Progenitor cell of endocrine pancreas (in vitro differentiated cells): ENCODE results near the gene IQGAP2. TPM values are rescaled to one million over a fixed set of nuclear protein-coding genes. Genes with fewer than 3 reads are reported as not detected.

ENCODE experiments used
- DNase-seq: peaks from one replicate; pipeline ENCODE4 v3.0.0; 2021; ENCODE audit warnings: low spot score; ENCODE audit not compliant: unreplicated experiment
- H3K27ac Mint-ChIP-seq: 2 replicates; pipeline ENCODE4 v1.8.0; 2021; ENCODE audit warnings: mild to moderate bottlenecking, moderate library complexity, mixed read lengths
- H3K27me3 Mint-ChIP-seq: 2 replicates; pipeline ENCODE4 v1.8.0; 2021; ENCODE audit warnings: mixed read lengths
- H3K36me3 Mint-ChIP-seq: 2 replicates; pipeline ENCODE4 v1.8.0; 2022; ENCODE audit warnings: mixed read lengths; ENCODE audit not compliant: insufficient read depth
- H3K4me1 Mint-ChIP-seq: 2 replicates; pipeline ENCODE4 v1.8.0; 2021; ENCODE audit warnings: low read depth, mixed read lengths
- H3K4me3 Mint-ChIP-seq: 2 replicates; pipeline ENCODE4 v1.8.0; 2021; ENCODE audit warnings: low read depth, mild to moderate bottlenecking, moderate library complexity, mixed read lengths
- H3K9me3 Mint-ChIP-seq: 2 replicates; pipeline ENCODE4 v1.8.0; 2021; ENCODE audit warnings: low read depth, mixed read lengths
- CTCF ChIP-seq: fragments of 200-600 bp; sonication (generic); IDR thresholded peaks from one replicate; pipeline ENCODE4 v1.5.0; 2021; ENCODE audit warnings: antibody characterized with exemption, mild to moderate bottlenecking; ENCODE audit not compliant: unreplicated experiment
- total RNA-seq: library from RNA; stranded (reverse); gene quantifications from 2 replicates; pipeline ENCODE4 v1.2.1, GENCODE V29; 2021

Gene IQGAP2
- total RNA-seq, 1 donor from 2014 or later: 16.7 TPM

GRCh38 chr5:76483433-76483832, 80.3 kb downstream of the IQGAP2 start:
- peaks cover 17% of the 10 kb centered on the region for H3K4me1 Mint-ChIP-seq
- H3K27ac Mint-ChIP-seq: no peak overlapping the region
- H3K9me3 Mint-ChIP-seq: no peaks in the 10 kb centered on the region
- H3K36me3 Mint-ChIP-seq: no peaks in the 10 kb centered on the region
- no peaks in the 10 kb centered on the region for H3K27me3 Mint-ChIP-seq
- TF ChIP-seq CTCF: peak; percentile 21
- no peak overlapping the region for H3K4me3 Mint-ChIP-seq
- no peak for DNase-seq

- Mint-ChIP-seq H3K9me3 (no peaks in the 10 kb centered on the region), H3K27ac (no peak overlapping the region), H3K27me3 (no peaks in the 10 kb centered on the region), H3K4me3 (no peak overlapping the region), H3K36me3 (no peaks in the 10 kb centered on the region), H3K4me1 (peaks cover 17% of the 10 kb centered on the region)
- no peak for TF ChIP-seq CTCF
- no peak for DNase-seq
These were observed 80.8 kb downstream of the IQGAP2 start for GRCh38 chr5:76483881-76484280.

DNA sequence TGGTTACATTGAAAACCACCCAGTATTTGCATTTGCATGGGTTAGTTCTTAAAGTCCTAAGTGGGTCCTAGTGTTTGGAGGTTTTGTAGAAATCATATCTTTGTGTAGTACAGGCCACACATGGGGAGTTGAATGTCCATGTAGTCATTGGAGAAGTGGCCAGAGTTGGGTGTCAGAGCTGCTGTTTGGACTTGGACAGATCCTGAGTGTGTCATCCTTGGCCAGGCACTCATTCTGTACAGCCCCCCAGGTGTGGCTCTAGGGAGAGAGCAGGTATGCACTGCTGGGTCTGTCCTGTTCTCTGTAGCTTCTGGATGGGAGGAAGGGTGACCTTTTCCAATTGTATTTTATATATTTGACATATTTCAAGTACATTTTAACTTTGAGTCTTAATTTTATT, 82.4 kb downstream of the IQGAP2 start:
- no peaks in the 10 kb centered on the region for H3K9me3 Mint-ChIP-seq
- no peaks in the 10 kb centered on the region for H3K27me3 Mint-ChIP-seq
- no peak overlapping the region for H3K27ac Mint-ChIP-seq
- peaks cover 12% of the 10 kb centered on the region for H3K4me1 Mint-ChIP-seq
- no peak for TF ChIP-seq CTCF
- no peak overlapping the region for H3K4me3 Mint-ChIP-seq
- H3K36me3 Mint-ChIP-seq: no peaks in the 10 kb centered on the region
- DNase-seq: no peak

- Mint-ChIP-seq H3K27me3 (peaks cover 7% of the 10 kb centered on the region), H3K4me1 (peaks cover 20% of the 10 kb centered on the region), H3K9me3 (no peaks in the 10 kb centered on the region), H3K27ac (no peak overlapping the region), H3K36me3 (no peaks in the 10 kb centered on the region), H3K4me3 (no peak overlapping the region)
- TF ChIP-seq CTCF: no peak
- DNase-seq: no peak
These were observed 84.3 kb downstream of the IQGAP2 start for GRCh38 chr5:76487386-76487785.

GRCh38 chr5:76487821-76488220, 84.7 kb downstream of the IQGAP2 start:
- Mint-ChIP-seq H3K36me3 (no peaks in the 10 kb centered on the region), H3K4me1 (peaks cover 24% of the 10 kb centered on the region), H3K27ac (no peak overlapping the region), H3K9me3 (no peaks in the 10 kb centered on the region), H3K27me3 (peaks cover 7% of the 10 kb centered on the region), H3K4me3 (no peak overlapping the region)
- TF ChIP-seq CTCF: no peak
- no peak for DNase-seq

DNA sequence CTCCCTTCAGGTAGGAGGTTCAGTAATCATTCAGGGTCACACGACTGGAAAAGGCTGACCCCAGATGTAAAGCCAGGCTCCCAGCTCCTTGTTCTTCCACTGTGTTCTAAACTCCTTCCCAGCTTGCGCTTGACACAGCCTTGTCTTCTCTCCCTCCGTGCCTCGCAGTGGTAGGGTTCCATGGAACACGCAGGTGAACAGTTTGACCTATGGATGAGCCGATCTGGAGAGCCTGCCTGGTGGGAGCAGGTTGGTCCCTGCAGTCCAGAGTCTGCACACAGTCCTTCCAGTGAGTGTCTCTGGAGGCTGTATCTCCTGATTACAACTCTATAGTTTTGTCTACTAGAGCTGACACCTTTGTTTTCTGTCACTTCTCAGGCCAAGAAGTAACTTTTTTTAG, 85.9 kb downstream of the IQGAP2 start:
- H3K4me3 Mint-ChIP-seq: no peak overlapping the region
- no peak for TF ChIP-seq CTCF
- no peak overlapping the region for H3K27ac Mint-ChIP-seq
- H3K4me1 Mint-ChIP-seq: peaks cover 22% of the 10 kb centered on the region
- H3K36me3 Mint-ChIP-seq: no peaks in the 10 kb centered on the region
- H3K27me3 Mint-ChIP-seq: peaks cover 7% of the 10 kb centered on the region
- H3K9me3 Mint-ChIP-seq: no peaks in the 10 kb centered on the region
- no peak for DNase-seq
